K562 (cell line): Measurements from ENCODE around the gene CMIP. TPM values are rescaled to one million over a fixed set of nuclear protein-coding genes. Genes with fewer than 3 reads are reported as not detected.

ENCODE experiments used
- ATF7 ChIP-seq: fragments of 450-650 bp; IDR thresholded peaks from 2 replicates; pipeline ENCODE4 v1.7.1; 2014; ENCODE audit warnings: mild to moderate bottlenecking, moderate library complexity
- BACH1 ChIP-seq: fragments of 200-800 bp; sonication (Bioruptor generic); IDR thresholded peaks from 2 replicates; pipeline ENCODE4 v1.6.1; 2016; ENCODE audit warnings: missing genetic modification characterization, missing compliant biosample characterization
- CBFB ChIP-seq: sonication (generic); formaldehyde crosslinking; IDR thresholded peaks from 2 replicates; pipeline ENCODE4 v1.4.0; 2020; ENCODE audit warnings: mild to moderate bottlenecking, missing genetic modification reagents
- ELF4 ChIP-seq: fragments of 450-650 bp; formaldehyde crosslinking; IDR thresholded peaks from 2 replicates; pipeline ENCODE4 v1.4.0; 2022; ENCODE audit warnings: missing genetic modification characterization
- ESRRB ChIP-seq: fragments of 250-450 bp; sonication (Bioruptor Pico); IDR thresholded peaks from 2 replicates; pipeline ENCODE4 v1.5.0; 2020; ENCODE audit warnings: mild to moderate bottlenecking, moderate library complexity, borderline replicate concordance
- ETV1 ChIP-seq: fragments of 450-650 bp; conservative IDR thresholded peaks from 2 replicates; pipeline ENCODE4 v1.6.1; 2016; ENCODE audit warnings: missing genetic modification characterization, control low read depth, low read depth, missing compliant biosample characterization
- FOXA1 ChIP-seq: fragments of 450-650 bp; IDR thresholded peaks from 2 replicates; pipeline ENCODE4 v1.6.1; 2016; ENCODE audit warnings: mild to moderate bottlenecking, borderline replicate concordance
- FOXO4 ChIP-seq: fragments of 450-650 bp; formaldehyde crosslinking; IDR thresholded peaks from 2 replicates; pipeline ENCODE4 v1.4.0; 2020; ENCODE audit warnings: mild to moderate bottlenecking, moderate library complexity
- IRF2 ChIP-seq: sonication (generic); formaldehyde crosslinking; IDR thresholded peaks from 2 replicates; pipeline ENCODE4 v1.8.1; 2022; ENCODE audit warnings: mild to moderate bottlenecking, missing genetic modification reagents
- MTA3 ChIP-seq: fragments of 450-650 bp; formaldehyde crosslinking; IDR thresholded peaks from 2 replicates; pipeline ENCODE4 v1.6.1; 2017; ENCODE audit warnings: mild to moderate bottlenecking, borderline replicate concordance
- MYBL2 ChIP-seq, 2 experiments: fragments of 450-650 bp in 1 of 2; sonication (generic) in 1 of 2; formaldehyde crosslinking in 1 of 2; IDR thresholded peaks; 2 replicates each; pipeline versions ENCODE4 v1.6.1 to v1.8.1; 2017 to 2022; ENCODE audit warnings: borderline replicate concordance in 1 of 2, inconsistent platforms in 1 of 2, low read depth in 1 of 2, mild to moderate bottlenecking in 1 of 2, missing genetic modification reagents in 1 of 2, moderate library complexity in 1 of 2
- NEUROD1 ChIP-seq: fragments of 150-350 bp; IDR thresholded peaks from 2 replicates; pipeline ENCODE4 v1.6.1; 2014; ENCODE audit warnings: borderline replicate concordance, low read length, low read depth; ENCODE audit not compliant: partially characterized antibody
- PCBP1 ChIP-seq: fragments of 200-400 bp; formaldehyde crosslinking; IDR thresholded peaks from 2 replicates; pipeline ENCODE4 v1.6.1; 2018; ENCODE audit warnings: mild to moderate bottlenecking, low read depth, low read length; ENCODE audit not compliant: poor library complexity, severe bottlenecking
- POLR3A ChIP-seq: IDR thresholded peaks from 2 replicates; pipeline ENCODE4 v1.6.1; 2011; ENCODE audit warnings: borderline replicate concordance, mild to moderate bottlenecking, moderate library complexity; ENCODE audit not compliant: insufficient read length, insufficient read depth; ENCODE audit errors: extremely low read depth
- PTRF ChIP-seq: fragments of 450-650 bp; IDR thresholded peaks from 2 replicates; pipeline ENCODE4 v1.6.1; 2016; ENCODE audit warnings: mild to moderate bottlenecking, missing genetic modification characterization, missing compliant biosample characterization
- SIN3A ChIP-seq, 2 experiments: fragments of 150-350 bp in 1 of 2; IDR thresholded peaks; 2 replicates each; pipeline ENCODE4 v1.6.1; 2011 to 2016; ENCODE audit warnings: borderline replicate concordance in 2 of 2, low read depth in 2 of 2, low read length in 2 of 2, mild to moderate bottlenecking in 2 of 2, moderate library complexity in 2 of 2; ENCODE audit not compliant: control insufficient read depth in 1 of 2
- SRSF3 ChIP-seq: fragments of 200-400 bp; formaldehyde crosslinking; IDR thresholded peaks from 2 replicates; pipeline ENCODE4 v1.6.1; 2016; ENCODE audit warnings: mild to moderate bottlenecking, low read length, moderate library complexity; ENCODE audit not compliant: insufficient read depth
- USF2 ChIP-seq: sonication (generic); formaldehyde crosslinking; IDR thresholded peaks from 2 replicates; pipeline ENCODE4 v1.5.0; 2020; ENCODE audit warnings: missing genetic modification reagents
- ZNF143 ChIP-seq: sonication (generic); formaldehyde crosslinking; IDR thresholded peaks from 2 replicates; pipeline ENCODE4 v1.9.0; 2022; ENCODE audit warnings: mild to moderate bottlenecking, missing genetic modification reagents
- ZNF212 ChIP-seq: fragments of 450-650 bp; formaldehyde crosslinking; IDR thresholded peaks from 2 replicates; pipeline ENCODE4 v1.4.0; 2020; ENCODE audit warnings: mild to moderate bottlenecking
- ZNF217 ChIP-seq: sonication (generic); formaldehyde crosslinking; IDR thresholded peaks from 2 replicates; pipeline ENCODE4 v1.8.0; 2022; ENCODE audit warnings: mild to moderate bottlenecking, missing genetic modification reagents
- ZNF282 ChIP-seq: sonication (generic); formaldehyde crosslinking; IDR thresholded peaks from 2 replicates; pipeline ENCODE4 v1.8.1; 2023; ENCODE audit warnings: missing genetic modification reagents
- ZNF507 ChIP-seq: conservative IDR thresholded peaks from 2 replicates; pipeline ENCODE4 v1.6.1; 2017; ENCODE audit warnings: missing genetic modification characterization, missing compliant biosample characterization
- ZNF655 ChIP-seq: fragments of 250-450 bp; sonication (Bioruptor Pico); IDR thresholded peaks from 2 replicates; pipeline ENCODE4 v1.5.0; 2021
- ZNF75A ChIP-seq: fragments of 450-650 bp; formaldehyde crosslinking; IDR thresholded peaks from 2 replicates; pipeline ENCODE4 v1.4.0; 2020; ENCODE audit warnings: mild to moderate bottlenecking
- polyA plus RNA-seq, 8 experiments: library from polyadenylated mRNA; depleted of rRNA in 4 of 8; stranded (reverse) in 5 of 8; unstranded in 3 of 8; fragments of >200 nt; fragmentation: Nextera tagmentation in 2 of 8; fragmentation: Illumina TruSeq in 1 of 8; extraction: Ambion mirVana in 2 of 8; extraction: Trizol in 1 of 8; gene quantifications; 2 replicates each; pipeline versions ENCODE4 v1.2.1 to v1.2.3, GENCODE V29; 2011 to 2014; ENCODE audit warnings: inconsistent platforms in 1 of 8, missing spikeins in 1 of 8
- total RNA-seq, 7 experiments: library from RNA; depleted of rRNA in 6 of 7; stranded (reverse); fragments of >200 nt in 6 of 7; fragmentation: Illumina TruSeq in 2 of 7; extraction: Trizol in 2 of 7; gene quantifications; 2 replicates each; pipeline versions ENCODE4 v1.2.1 to v1.2.3, GENCODE V29; 2011 to 2021; ENCODE audit warnings: low replicate concordance in 1 of 7

The CMIP gene
- total and polyA plus RNA-seq, 9 of the 15 experiments (the other 6 are each of a cell fraction or from before 2014, with no cell fraction given): 0.94 to 82.5 (median 10.3) TPM

- TF ChIP-seq USF2 (CRISPR knock-in tag) (no peak), SIN3A (IDR thresholded peaks at IDR 0.05; ENCODE audit: borderline replicate concordance in 2 of 2, control insufficient read depth in 1 of 2, low read depth in 2 of 2, low read length in 2 of 2) (no peak), POLR3A (no peak), FOXO4 (CRISPR knock-in tag) (no peak), ZNF75A (CRISPR knock-in tag) (no peak), MTA3 (no peak), ATF7 (no peak), ETV1 (no peak), ZNF217 (no peak), ZNF143 (CRISPR knock-in tag) (no peak), BACH1 (tag) (no peak), ZNF282 (no peak), SRSF3 (no peak), NEUROD1 (no peak), ESRRB (no peak), IRF2 (no peak), ZNF655 (CRISPR knock-in tag) (no peak), ZNF212 (CRISPR knock-in tag) (no peak), CBFB (no peak), ZNF507 (no peak), FOXA1 (no peak), PCBP1 (no peak), MYBL2 (IDR thresholded peaks at IDR 0.05; ENCODE audit: low read depth) (no peak), MYBL2 (CRISPR knock-in tag; IDR thresholded peaks at IDR 0.05; ENCODE audit: borderline replicate concordance) (no peak), ELF4 (CRISPR knock-in tag) (no peak), PTRF (tag) (no peak)
Measured at GRCh38 chr16:81524382-81524781, 79.8 kb downstream of the CMIP start (continued).
